IPS DF 19.7 (cell line): ENCODE measurements around the gene DEXI.

Experiments used
- DNase-seq: peaks from one replicate; pipeline ENCODE4 v3.0.0-alpha.2; 2013; ENCODE audit warnings: low read depth, low spot score

The DEXI gene

GRCh38 chr16:10942352-10943063, at the start of gene DEXI:
Gene DEXI, minus strand, starts transcription at chr16:10942468. Its CDS starts 463 bp downstream, at chr16:10942005.
- DNase-seq, result no peak

GRCh38 chr16:10990378-10990777, 48.1 kb upstream of the DEXI start:
- DNase-seq, result no peak

DNA sequence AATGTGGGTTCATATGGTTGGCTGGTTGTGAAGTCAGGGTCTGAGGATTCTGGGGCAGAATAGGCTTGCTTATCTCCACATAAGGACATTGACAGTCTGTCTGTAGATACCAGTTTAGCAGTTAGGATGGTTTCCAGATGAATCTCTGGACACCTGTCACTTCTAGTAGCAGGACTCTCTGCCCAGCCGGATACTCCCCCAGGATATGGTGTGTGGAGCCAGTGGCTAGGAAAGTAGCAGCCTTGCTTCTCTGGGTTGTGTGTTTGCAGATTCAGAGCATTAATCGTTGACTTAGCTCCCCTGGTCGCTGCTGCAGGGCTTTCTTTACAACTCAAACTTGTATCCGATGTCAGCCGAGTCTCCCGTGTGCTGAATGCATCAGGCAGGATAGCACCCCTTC, 47.3 kb upstream of the DEXI start:
- DNase-seq, result no peak

GRCh38 chr16:10988879-10989278, 46.6 kb upstream of the DEXI start:
- DNase-seq, result no peak

GRCh38 chr16:10988164-10988803, 46.0 kb upstream of the DEXI start:
- no peak for DNase-seq

GRCh38 chr16:10987361-10988163, 45.3 kb upstream of the DEXI start:
- no peak for DNase-seq

GRCh38 chr16:10984509-10984908, 42.2 kb upstream of the DEXI start:
- DNase-seq, result no peak

- no peak for DNase-seq
Observed at GRCh38 chr16:10983159-10983558, 40.9 kb upstream of the DEXI start.

DNA sequence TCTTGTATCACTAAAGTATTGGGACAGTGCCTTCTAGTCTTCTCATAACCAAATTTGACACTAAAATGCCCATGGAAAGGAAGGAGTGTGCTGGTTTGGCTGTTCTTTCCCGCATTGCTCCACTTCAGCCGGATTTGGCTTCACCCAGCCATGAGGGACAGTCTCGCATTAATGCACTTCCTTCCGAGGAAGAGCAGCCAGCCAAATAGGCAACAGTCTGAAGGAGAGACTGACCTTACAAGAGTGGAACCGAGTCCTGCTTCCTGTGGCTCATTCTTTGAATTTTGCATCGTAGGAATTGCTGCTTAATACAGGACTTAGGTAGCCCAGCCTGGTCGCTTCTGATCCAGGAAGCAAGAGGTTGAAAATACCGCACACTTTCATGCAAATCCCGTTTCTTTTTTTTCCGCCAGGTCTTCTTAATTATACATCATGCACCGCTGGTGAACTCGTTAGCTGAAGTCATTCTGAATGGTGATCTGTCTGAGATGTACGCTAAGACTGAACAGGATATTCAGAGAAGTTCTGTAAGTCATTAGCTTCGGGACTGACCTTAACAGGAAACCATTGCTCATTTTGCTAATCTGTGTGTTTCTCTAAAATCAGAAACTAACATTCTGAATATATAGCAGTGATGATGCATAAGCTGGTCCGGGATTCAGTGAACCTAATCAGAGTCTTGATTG, 40.3 kb upstream of the DEXI start:
- DNase-seq, result no peak

- DNase-seq, result no peak
Observed at GRCh38 chr16:10981697-10982216, 39.5 kb upstream of the DEXI start.

GRCh38 chr16:10980813-10981212, 38.5 kb upstream of the DEXI start:
- no peak for DNase-seq

GRCh38 chr16:10979717-10980601, 37.7 kb upstream of the DEXI start:
- DNase-seq, result no peak

DNA sequence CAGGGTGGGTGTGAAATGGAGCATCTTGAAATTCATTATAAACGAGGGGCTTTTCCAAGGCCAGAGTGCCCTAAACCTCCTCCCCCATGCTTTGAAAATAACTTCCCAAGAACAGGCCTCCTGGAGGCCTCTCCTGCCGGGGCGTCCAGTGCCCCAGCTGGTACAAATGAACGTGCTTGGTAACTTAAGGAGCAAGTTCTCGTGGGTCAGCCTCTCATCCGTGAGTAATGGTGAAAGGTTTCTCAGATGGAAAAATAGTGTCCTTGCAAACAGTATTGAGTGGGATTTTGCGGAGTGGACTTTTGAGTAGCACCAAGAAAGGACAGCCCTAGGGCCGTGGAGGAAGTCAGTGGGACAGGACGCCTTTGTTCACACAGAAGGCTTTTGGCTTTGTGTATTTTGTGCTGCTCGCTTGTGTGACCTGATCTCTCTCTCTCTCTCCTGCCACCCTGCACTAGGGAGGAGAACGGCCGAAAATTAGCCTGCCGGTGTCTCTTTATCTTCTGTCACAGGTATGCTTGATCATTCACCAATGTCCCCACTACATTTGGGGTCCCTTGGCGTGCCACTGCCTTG, 36.7 kb upstream of the DEXI start:
- DNase-seq, result no peak

GRCh38 chr16:10978124-10978523, 35.9 kb upstream of the DEXI start:
- no peak for DNase-seq

DNA sequence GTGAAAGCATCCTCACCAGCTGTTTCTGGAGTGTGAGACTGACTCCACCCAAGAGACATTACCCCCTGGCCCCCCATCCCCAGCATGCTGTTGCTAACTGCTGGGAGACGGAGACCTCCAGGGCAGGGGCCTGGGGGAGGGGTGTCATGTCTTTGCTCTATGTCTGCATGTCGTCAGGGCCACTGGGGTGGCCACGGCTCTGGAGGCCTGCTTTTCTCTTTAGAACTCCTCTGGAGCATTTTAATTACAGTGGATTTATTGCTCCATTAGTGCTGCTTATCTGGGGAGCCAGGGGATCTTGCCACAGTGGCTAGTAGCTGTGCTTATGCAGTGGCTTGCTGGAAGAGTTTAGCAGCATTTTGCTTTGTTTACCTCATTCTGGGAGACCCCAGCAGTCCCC, 34.4 kb upstream of the DEXI start:
- DNase-seq, result no peak

GRCh38 chr16:10972819-10973464, 30.7 kb upstream of the DEXI start:
- DNase-seq, result no peak

GRCh38 chr16:10972108-10972818, 30.0 kb upstream of the DEXI start:
- no peak for DNase-seq

- peak; percentile 54 for DNase-seq
Observed at GRCh38 chr16:10971560-10971961, 29.3 kb upstream of the DEXI start.

GRCh38 chr16:10970065-10970464, 27.8 kb upstream of the DEXI start:
- no peak for DNase-seq
